Esophagus muscularis mucosa (tissue), 3 donors: Measurements from ENCODE around the gene RAB40AL.
"Not testable (repeated sequence)": the region's sequence is repeated elsewhere in the genome, so short reads cannot be mapped to it uniquely, and the experiment has no call there.

Source experiments
- CTCF ChIP-seq, 3 experiments: fragments of 200-600 bp in 2 of 3; fragments of 450-650 bp in 1 of 3; sonication (generic) in 2 of 3; IDR thresholded peaks; one replicate each; pipeline ENCODE4 v1.5.1; 2017 to 2019; ENCODE audit warnings: antibody characterized with exemption in 3 of 3, mild to moderate bottlenecking in 2 of 3, moderate library complexity in 1 of 3
- POLR2A ChIP-seq: fragments of 450-650 bp; IDR thresholded peaks from one replicate; pipeline ENCODE4 v1.6.1; 2017; ENCODE audit warnings: antibody characterized with exemption, moderate library complexity, mild to moderate bottlenecking, low read depth
- POLR2AphosphoS5 ChIP-seq, 2 donors: sonication (generic); formaldehyde crosslinking; IDR thresholded peaks; one replicate each; pipeline ENCODE4 v1.6.1; 2017; ENCODE audit warnings: antibody characterized with exemption in 2 of 2

- not testable (repeated sequence) for TF ChIP-seq CTCF (IDR thresholded peaks at IDR 0.05); POLR2A; POLR2AphosphoS5 (IDR thresholded peaks at IDR 0.05)
Measured at GRCh38 chrX:102971536-102971935, 34.5 kb downstream of the RAB40AL start.
